NB4 (cell line): ENCODE data around the gene FXYD4.

Experiments used
- MAX ChIP-seq: IDR thresholded peaks from 2 replicates; pipeline ENCODE4 v1.6.1; 2011; ENCODE audit warnings: low read depth, low read length
- MYC ChIP-seq: IDR thresholded peaks from 2 replicates; pipeline ENCODE4 v1.6.1; 2011; ENCODE audit warnings: low read depth, low read length
- POLR2A ChIP-seq: IDR thresholded peaks from 2 replicates; pipeline ENCODE4 v1.6.1; 2011; ENCODE audit warnings: mild to moderate bottlenecking; ENCODE audit not compliant: insufficient read length; ENCODE audit errors: extremely low read depth
- TF ChIP-seq, protein P1 (sequence below): IDR thresholded peaks from one replicate; pipeline ENCODE4 v1.5.1; 2012; ENCODE audit warnings: low read depth, low read length

DNA sequence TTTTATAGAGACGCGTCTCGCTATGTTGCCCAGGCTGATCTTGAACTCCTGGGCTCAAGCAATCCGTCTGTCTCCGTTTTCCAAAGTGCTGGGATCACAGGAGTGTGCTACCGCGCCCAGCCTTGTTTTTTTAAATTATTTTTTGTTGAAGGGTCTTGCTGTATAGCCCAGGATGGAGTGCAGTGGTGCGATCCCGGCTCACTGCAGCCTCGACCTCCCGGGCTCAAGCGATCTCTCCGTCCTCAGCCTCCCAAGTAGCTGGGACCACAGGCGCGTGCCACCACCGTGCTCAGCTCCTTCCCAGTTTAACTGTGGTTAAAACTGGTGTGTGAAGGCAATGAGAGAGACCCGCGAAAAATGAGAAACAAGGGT lies 48.5 kb downstream of the FXYD4 start:
- TF ChIP-seq, protein P1, sequence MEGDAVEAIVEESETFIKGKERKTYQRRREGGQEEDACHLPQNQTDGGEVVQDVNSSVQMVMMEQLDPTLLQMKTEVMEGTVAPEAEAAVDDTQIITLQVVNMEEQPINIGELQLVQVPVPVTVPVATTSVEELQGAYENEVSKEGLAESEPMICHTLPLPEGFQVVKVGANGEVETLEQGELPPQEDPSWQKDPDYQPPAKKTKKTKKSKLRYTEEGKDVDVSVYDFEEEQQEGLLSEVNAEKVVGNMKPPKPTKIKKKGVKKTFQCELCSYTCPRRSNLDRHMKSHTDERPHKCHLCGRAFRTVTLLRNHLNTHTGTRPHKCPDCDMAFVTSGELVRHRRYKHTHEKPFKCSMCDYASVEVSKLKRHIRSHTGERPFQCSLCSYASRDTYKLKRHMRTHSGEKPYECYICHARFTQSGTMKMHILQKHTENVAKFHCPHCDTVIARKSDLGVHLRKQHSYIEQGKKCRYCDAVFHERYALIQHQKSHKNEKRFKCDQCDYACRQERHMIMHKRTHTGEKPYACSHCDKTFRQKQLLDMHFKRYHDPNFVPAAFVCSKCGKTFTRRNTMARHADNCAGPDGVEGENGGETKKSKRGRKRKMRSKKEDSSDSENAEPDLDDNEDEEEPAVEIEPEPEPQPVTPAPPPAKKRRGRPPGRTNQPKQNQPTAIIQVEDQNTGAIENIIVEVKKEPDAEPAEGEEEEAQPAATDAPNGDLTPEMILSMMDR = no peak
- TF ChIP-seq POLR2A (no peak), MYC (no peak), MAX (no peak)
